Measurements from ENCODE around the gene A2M.

A2M gene

DNA sequence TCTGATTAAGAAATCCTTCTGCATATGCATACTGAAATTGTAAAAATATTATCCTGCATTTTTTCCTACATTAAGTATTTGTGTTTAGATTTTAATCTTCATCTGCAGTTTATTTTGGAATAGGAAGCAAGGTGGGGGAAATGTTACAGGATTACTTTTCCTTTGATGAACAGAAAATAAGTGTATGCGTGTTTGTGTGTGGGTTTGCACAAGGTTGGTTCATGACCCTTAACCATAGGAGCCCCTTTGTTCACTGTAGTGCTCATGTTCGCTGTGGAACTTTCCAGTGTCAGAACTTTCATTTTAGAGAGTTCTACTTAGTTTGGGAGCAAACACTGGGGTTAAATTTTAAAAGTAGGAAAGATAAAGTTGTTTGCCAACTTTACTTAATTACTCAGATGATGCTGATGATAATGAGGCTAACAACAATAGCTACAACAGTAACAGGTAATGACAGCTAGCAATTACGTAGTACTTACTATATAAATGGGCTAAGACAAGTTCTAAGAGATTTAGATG, 6.4 kb upstream of the A2M start:
- DNase-seq (ENCODE audit: low read depth in 2 of 2) = no peak

DNA sequence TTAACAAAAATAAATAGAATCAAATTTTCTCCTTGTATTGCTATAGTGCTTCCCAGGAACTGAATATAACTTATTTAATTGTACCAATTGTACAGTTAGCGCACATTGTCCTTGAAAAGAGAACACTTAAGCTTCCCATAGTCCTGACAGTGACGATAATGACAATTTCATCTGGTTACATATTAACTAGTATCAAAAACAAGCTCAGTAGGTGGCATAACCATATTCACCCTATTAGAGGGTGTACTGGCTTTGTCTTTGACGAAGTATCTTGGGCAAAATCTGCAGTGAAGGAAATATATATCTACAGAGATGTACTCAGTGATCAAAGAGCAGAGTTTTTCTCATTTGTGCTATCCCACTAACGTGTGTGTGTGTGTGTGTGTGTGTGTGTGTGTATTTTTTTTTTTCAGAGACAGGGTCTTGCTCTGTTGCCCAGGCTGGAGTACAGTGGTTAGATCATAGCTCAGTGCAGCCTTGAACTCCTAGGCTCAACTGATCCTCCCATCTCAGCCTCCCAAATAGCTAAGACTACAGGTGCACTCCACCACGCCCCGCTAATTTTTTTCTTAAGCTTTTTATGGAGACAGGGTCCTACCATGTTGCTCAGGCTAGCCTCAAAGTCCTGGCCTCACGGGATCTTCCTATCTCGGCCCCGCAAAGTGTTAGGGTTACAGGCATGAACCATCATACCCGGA, 4.9 kb upstream of the A2M start:
- no peak for DNase-seq (ENCODE audit: low read depth in 2 of 2)

DNA sequence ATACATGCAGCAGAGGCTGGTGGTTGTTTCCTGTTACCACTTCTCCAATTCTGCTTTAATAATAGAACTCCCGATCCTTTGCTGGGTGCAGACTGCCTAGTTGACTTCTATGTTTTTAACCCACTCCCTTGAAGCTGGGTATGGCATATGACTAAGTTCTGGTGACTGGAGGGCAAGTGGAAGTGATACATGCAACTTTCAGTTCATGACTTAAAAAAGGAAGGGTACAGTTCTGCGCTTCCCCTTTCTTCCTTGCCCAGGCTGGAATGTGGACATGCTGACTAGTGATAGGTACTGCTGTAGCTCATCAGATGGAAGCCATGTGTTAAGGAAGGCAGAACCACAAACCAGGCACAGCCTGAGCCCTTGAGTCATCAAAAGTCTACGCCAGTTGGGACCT, 2.4 kb upstream of the A2M start:
- no peak for DNase-seq (ENCODE audit: low read depth in 2 of 2)

DNA sequence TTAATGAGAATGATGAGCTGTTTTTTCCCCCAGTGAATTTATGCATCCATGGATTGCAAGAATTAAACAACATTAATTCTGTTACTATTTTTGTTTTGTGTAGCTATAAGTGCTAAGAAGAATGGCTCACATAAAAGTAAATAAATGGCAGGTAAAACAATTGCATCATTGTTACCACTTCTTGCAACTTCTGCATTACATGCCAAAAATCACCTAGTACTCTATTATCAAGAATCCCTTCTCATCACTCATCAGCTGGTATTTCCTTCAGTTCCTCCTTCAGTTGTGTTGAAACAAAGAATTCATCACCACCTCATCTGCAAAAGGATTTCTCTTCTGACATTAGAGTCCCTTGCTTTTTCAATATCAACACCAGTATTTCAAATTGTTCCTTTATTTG, 773 bp downstream of the A2M start:
- no peak for DNase-seq (ENCODE audit: low read depth in 2 of 2)

DNA sequence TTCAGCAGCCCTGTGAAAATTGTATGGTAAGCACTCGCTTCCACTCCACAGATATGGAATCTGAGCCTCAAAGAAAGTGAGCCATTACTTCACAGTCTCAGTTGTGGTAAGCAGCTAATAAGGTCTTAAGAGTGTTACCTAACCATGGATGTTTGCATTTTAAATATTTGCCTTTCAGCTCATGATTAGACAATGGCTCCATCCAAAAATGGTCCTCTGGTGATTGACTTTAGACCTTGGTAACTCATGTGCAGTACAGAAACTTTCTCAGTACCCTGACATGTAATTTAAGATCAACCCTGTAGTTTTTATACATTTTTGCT, 1.8 kb downstream of the A2M start:
- DNase-seq (ENCODE audit: low read depth in 2 of 2) = no peak

DNA sequence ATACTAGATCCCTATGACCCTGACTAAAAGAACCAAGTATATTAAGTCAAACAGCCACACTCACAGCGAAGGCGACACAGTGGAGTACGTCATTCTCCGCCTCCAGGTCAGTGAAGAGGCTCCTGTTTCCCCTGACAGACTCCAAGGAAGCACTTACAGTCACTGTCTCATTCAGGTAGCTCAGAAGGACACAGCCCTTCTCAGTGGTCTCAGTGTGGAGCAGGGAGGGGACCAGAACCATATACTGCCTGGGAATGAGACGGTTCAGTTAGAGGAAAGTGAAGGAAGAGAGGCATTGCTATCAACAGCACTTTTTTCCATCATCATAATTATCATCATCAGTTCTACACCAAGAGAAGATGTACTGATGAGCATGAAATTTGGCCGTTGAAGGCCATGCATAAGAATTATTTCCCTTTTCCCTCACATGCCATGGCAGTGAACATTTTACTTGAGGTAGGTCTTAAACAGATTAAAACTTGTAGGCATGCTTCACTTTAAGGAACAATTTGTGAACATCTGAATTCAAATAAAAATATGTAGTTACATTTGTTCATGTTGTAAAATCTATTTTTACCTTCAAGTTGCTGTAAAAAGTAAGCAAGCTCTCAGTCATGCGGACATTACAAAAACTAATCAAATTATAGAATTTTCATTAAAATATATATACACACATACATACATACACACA, 2.3 kb downstream of the A2M start:
- no peak for DNase-seq (ENCODE audit: low read depth in 2 of 2)

DNA sequence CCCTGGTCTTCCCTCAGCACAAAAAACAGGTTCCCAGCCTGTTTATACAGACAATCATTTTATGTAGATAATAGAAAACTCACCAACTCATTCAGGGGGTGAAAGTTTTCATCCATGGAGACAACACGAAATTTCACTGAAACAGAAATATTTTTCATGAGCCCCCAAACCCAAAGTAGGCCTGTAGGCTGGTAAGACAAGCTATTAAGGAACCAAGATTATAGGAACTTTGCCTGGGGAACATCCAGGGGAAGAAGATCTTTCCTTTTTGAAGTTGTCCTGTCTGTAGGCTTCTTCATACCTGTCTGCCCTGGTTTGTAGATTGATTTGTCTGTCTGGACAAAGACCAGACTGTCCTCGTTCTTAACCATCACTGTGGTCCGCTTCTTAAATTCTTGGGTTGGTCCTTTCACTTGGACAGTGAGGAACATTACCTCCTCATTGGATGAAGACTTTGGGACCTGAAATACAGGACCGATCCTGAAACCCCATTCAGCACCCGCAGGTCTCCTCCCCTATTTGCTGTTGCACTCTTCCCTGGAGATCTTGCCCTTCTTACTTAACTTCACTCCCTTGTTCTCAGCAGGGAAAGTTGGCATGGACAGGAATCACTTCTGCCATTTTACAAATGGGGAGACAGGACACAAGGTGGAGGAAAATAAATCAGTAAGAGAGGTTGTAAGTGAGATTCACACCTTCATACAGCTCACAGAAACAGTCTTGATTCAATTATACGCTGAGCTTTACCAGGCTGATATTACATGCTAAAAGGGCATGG, 3.5 kb downstream of the A2M start:
- DNase-seq (ENCODE audit: low read depth in 2 of 2) = no peak

DNA sequence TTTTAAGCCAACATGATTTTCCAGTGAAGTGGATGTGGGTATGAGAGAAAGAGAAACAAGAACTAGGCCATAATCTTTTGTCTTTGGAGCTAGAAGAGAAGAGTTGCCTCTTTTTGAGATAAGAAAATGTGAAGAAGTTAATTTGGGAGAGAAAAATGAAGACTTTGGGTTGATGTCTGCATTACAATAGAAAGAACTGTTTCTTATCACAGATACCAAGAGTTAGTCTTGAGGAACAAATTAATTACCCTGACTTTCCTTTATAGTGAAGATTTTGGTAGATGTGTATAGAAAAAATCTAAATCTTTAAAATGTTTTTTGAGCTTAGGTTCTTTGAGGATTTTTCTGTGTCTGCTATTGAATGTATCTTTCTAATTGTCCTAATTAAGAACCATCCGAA, 4.2 kb downstream of the A2M start:
- no peak for DNase-seq (ENCODE audit: low read depth in 2 of 2)

DNA sequence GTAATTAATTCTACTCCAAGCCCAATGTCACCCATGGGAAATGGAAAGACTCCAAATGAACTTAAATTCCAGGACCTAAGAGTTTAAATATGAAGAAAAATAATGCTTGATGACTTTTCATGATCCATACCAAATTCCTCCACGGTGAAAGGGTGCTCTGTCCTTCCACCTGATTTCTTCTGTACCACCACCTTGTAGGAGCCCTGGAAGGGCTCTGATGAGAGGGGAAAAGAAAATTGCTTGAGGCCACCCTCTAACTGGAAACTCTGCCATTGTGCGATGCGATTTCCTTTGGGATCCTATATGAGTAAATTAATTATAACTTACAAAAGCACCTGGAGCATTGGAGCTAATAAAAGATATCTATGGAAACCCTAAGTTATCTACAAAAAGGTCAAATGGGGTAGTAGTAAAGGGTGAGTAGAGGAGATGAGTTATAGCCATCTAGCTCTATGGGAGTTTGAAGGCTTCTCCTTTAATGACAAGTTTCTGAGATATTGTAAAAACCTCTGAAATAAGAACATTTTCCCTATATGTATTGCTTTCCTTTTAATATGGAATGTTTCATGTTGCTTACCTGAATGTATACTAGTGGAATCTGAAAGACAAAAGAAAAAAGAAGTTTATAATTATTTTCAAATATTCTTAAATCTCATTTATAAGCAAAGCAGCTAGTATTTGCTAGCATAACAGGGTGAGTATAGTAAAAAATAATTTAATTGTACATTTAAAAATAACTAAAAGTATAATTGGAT, 5.8 kb downstream of the A2M start:
- no peak for DNase-seq (ENCODE audit: low read depth in 2 of 2)

DNA sequence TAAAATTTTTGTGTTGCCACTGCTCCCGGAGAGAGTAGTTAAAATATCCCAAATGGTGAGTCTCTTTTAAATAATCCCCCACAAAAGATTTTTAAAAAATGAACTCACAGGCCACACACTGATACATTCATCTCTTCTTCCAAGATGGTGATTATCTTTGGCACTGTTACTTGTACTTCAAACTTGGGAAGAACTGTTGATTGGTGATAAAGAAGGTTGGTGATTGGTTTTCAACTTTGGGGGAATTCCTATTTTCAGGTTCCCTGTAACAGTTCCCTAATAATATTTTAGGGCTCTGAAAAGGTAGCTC, 6.6 kb downstream of the A2M start:
- DNase-seq (ENCODE audit: low read depth in 2 of 2) = no peak

DNA sequence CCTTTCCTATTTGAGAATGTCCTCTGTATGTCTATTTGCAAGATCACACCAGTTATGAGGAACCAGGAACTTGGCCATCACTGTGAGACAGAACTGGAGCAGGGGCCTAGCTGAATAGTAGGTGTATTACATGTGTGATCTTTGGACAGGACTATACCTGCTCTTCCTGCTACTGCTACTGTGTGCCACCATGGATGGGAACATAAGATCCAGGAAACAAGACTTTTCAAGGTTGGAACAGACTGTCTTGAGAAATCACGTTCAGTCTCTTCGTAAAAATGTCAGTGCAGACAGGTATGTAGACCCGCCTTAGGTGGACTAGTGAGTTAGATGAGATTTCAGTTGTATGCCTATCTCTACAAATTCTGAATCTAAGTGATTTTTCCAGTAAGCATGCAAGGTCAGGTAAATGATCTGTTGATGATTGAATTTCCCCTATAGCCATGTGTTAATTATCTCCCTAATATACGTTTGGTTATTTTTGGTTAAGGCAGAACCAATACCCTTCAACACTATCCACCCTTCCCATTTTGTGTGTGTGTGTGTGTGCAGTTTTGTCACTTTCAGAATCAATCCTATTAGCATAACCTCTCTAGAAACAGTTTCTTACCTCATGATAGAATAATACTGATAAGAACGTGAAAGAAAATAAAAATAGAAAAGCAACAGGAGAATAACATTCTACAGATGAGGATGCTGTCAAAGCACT, 7.1 kb downstream of the A2M start:
- no peak for DNase-seq (ENCODE audit: low read depth in 2 of 2)

DNA sequence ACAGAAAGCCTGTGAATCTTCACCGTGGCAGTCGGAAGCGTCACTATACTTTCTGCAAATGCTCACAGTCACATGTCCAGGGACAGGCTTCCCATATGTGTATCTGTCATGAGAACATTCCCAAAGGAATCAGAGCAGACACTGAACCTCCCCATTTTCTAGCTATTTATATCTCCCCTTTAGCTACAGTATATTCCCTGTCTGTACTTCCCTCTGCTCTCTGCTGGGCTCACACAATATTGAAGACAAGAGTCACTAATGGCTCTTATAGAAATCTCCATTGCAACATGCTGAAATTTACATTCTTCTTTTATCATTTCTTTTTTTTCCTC, 8.2 kb downstream of the A2M start:
- DNase-seq (ENCODE audit: low read depth in 2 of 2) = no peak

DNA sequence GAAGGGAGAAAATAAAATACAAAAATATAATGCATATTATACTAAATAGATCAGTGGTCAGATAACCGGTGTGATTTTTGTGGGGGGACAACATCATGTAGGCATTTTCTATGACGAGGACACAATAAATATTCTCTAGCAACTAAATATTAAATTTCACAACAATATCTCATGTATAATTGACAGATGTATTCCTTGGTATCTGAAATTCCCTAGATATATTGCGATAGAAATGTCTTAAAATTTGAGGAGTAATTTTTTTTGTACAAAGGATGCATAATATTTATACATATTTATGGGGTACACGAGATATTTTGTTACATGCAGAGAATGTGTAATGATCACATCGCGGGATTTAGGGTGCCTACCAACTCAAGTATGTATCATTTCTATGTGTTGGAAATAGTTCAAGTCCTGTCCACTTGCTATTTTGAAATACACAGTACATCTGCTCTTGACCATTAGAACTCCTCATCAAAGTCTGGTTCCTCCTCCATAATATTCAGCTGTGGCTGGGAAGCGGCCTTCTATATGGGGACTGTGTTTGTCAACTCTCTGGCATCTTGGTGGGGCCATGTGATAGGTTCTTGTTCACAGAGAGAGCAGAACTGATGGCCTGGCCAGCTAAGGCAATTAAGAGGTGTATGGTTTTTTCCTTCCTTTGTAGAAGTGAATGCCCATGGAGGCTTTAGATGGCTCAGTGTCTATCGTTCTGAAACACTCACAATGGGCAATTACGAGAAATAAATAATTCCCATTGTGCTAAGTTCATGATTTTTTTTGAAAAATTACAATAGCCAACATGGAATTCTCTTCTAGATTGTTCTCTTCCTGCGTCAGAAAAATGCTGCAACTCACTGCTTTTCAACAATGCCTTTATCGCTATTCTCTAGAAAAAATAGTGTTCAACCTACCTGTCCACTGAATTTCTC, 8.8 kb downstream of the A2M start:
- no peak for DNase-seq (ENCODE audit: low read depth in 2 of 2)

DNA sequence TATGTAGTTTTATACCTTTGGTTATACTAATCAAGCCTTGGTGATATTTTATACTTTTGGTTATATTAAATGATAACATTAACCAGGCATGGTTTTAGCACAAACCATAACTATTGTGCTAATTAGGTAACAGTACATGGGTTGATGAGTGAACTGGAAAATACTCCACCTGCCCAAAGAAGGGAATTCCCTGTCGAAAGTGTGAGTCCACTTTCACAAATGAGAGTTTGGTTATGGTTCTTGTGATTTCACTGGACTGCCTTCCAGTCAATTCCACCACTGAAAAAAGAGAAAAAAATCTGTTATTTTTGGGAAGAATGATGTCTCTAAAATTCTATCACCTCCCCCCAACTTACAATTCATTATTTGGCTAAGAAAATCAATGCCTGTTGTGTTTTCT, 9.7 kb downstream of the A2M start:
- DNase-seq (ENCODE audit: low read depth in 2 of 2) = no peak

DNA sequence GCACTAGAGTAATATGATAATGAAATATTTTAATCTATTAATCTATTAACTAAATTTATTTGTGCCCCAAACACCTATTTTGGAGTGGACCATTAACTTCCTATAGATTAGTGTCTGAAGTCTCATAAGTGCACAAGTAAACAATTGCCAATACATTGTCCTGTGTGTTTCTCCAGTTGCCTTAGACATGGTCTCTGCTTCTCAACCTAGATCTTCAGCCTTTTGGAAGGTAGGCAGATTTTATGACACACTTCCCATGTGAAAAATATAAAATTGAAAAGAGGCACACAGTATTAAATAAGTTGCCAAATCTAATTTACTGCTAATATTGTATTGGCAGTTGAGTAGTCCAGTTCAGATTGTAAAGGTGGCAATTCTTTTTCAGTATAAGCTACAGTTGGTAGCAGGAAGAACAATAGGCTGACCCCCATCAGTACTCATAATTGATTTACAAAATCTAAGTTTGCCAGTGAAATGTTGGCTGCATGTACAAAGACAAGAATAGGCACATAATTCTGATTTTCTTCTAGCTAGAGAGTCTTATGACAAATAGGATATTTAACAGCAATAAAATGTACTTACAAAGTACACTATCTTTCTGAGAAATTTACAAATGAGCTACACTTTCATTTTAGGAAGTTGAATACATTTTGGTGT, 10.8 kb downstream of the A2M start:
- no peak for DNase-seq (ENCODE audit: low read depth in 2 of 2)

DNA sequence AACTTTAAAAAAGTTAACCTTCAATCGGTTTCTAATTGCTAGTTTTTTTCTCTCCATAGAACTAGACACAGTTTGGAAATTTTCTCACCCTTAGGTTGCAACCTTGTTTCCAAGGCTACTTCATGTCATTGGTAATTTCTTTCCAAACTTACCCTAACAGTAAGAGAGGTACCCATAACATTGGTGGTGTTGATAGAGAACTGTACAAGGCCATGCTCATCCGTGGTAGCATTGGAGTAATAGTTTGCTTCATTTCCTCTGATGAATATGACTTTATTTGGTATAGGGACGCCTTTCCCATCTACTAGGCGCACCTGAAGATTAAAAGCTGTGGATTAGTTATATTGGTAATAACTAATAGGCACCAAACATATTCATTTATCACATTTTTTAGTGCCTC, 11.6 kb downstream of the A2M start:
- DNase-seq (ENCODE audit: low read depth in 2 of 2) = no peak

DNA sequence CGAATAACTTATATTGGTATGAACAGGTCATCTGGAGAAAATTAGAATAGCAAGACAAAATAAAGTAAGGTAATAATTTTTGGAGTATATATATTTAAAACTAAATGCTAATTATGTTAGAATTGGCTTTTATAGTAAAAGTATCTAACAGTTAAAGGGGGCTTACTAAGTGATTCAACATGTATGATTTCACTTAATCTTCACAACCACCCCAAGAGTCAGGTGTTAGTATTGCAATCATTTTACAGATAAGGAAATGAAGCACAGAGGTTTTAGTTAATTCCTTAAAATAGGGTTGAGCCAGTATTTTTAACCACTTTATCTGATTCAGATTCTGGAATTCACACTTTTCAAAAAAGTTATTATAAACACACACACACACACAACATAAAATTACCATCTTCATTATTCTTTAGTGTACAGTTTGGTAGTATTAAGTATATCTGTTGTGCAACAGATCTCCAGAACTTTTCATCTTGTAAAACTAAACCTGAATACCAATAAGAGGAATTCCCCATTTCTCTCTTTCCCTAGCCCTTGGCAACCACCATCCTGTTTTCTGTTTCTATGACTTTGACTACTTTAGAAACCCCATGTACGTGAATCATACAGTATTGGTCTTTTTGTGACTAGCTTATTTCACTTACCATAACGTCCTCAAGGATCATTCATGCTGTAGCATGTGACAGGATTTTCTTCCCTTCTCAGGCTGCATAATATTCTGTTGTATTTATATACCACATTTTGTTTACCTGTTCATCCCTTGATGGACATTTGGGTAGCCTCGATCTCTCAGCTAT, 12.5 kb downstream of the A2M start:
- no peak for DNase-seq (ENCODE audit: low read depth in 2 of 2)

DNA sequence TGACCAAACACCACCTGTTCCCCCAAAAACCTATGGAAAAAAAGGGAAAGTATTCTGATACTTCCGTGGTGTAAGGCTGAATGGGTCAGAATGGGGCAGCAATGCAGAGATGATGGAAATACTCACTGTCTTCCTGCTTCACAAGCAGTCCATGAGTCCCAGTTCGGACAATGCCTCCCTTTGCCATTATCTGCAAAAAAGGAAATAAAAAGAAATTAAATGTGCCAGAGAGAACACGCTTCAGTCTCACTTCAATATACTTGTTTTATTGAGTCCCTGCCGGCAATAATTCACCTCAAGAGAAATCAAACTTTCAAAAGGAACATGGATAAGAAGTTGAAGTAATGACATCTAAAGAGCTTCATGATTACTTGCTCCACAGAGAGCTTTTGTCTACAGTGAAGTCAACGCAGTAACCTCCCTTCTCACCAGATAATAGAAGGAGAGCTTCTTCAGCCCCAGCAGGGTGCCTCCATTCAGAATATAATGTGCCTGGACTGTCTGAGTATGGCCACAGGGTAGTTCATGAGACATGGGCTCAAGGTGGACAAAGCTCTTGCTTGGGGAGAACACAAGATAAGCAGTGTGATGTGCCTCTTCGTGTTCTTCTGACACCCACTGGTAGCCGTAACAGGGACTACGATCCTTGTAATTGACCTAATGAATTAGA, 14.6 kb downstream of the A2M start:
- no peak for DNase-seq (ENCODE audit: low read depth in 2 of 2)

All from stimulated activated CD4-positive, alpha-beta T cell treated with anti-CD3 and anti-CD28 coated beads, Interleukin-12 subunit alpha, Interleukin-12 subunit beta, amount 100 ng/mL, for 24 hours (primary cell).